CD4-positive, alpha-beta T cell treated with Interleukin-6 at 100 ng/mL for 8 hours (primary cell): ENCODE measurements around the gene KAZALD1.

Source experiments
- DNase-seq: peaks from one replicate; pipeline ENCODE4 v3.0.0-alpha.2; 2020; ENCODE audit warnings: mixed read lengths, low spot score

The KAZALD1 gene, protein sequence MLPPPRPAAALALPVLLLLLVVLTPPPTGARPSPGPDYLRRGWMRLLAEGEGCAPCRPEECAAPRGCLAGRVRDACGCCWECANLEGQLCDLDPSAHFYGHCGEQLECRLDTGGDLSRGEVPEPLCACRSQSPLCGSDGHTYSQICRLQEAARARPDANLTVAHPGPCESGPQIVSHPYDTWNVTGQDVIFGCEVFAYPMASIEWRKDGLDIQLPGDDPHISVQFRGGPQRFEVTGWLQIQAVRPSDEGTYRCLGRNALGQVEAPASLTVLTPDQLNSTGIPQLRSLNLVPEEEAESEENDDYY

DNA sequence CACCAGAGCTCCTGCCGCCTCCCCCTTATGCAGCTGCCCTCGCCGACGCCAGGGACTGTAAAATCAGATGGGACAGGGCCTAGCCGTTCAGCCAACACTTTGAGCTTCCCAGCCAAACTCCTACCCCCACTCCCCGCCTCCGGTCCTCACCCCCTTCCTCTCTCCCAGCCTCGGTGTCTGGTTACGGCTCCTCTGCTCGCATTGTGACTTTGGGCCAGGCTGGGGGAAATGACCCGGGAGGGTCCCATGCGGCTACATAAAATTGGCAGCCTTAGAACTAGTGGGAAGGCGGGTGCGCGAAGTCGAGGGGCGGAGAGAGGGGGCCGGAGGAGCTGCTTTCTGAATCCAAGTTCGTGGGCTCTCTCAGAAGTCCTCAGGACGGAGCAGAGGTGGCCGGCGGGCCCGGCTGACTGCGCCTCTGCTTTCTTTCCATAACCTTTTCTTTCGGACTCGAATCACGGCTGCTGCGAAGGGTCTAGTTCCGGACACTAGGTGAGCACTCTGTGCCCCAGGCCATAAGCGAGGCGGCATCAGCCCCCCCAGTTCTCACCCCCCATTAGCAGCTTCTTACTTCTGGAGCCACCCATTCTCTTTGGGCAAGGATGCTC is at the start of gene KAZALD1:
TSS of gene KAZALD1 (plus strand) at position 366 of the 608 bp plus-strand sequence. CDS start 604 bp downstream, outside the sequence.
- DNase-seq, result no peak

DNA sequence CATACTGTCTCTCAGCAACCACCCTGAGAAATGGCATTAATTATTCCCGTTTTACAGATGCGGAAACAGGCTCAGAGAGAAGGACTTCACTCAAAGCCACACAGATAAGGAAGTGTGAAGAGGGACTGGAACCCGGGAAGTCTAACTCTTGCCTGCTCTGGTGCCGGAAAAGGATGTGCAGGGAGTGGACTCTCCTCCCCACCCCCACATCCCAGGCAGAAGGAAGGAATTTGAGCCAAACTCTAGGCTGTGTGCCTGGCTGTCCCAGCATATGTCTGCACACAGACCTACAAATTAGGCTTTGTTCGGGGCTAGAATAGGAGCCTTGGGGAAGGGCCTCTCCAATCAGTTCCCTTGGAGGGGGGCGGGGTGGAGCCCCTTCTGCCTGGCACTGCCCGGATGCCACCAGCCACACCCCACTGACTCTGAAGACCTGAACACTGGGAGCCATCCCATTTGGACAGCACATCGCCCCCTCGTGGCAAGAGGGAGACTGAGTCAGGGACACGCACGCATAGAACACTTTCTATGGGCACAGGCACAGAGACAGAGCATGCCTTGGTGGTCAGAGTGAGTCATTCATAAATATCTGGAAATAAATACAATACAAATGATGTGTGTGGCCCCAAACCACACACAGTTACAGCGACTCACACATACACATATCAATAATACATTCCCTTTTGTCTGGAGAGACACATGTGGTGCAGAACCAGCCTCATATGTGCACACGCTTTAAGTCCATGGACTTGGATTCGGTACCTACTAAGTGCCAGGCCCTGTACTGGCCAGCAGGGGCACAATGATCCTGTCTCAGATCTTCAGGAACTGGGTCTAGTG is 49.0 kb upstream of the KAZALD1 start:
- DNase-seq, result peak; percentile 80

DNA sequence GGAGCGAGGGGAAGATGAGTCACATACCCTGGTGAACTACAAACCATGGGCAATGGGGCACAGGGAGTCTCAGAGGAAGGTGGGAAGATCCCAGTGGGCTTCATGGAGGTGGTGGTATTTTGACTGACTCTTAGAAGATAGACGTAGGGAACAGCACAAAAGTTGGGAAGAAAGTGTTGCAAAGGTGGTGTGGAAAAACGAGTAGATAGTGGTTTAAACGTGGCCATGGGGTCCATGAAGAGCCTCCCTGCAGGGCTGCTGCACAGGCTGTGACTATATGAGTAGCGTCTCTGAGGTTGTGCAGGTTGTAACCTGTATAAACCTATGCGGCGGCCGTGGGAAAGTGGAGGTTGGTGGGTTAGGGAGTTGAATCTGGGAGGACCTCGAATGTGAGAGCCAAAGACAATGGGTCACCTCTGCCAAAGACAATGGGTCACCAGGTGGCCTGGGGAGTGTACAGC is 48.4 kb upstream of the KAZALD1 start:
- no peak for DNase-seq

DNA sequence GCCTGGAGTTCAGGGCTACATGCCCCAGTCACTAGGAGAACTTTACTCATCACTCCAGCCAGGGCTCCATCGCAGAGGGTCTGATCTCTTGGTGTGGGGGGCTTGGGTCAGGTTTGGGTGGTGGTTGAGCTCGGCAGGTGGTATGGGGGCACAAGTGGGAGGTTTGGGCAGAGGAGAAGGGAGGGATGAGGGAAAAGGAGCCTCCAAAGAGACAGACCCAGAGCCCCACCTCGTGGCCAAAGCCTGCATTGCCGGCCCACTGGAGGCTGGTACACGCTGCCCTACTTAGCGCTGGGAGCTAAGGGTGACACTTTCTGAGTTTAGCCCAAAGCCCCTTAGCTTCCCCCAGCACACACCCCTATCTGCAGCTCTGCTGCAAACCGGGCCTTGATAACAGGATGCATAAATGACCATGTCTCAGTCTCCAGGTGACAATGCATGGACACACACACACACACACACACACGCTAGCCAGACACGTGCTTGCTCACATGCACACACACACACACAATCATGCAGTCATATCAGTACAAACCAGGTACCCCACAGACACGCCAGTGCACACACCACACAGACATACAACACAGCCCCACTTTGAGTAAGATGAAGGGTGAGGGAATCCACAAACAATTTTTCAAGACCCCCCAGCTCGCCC is 47.4 kb upstream of the KAZALD1 start:
- DNase-seq, result peak; percentile 66

DNA sequence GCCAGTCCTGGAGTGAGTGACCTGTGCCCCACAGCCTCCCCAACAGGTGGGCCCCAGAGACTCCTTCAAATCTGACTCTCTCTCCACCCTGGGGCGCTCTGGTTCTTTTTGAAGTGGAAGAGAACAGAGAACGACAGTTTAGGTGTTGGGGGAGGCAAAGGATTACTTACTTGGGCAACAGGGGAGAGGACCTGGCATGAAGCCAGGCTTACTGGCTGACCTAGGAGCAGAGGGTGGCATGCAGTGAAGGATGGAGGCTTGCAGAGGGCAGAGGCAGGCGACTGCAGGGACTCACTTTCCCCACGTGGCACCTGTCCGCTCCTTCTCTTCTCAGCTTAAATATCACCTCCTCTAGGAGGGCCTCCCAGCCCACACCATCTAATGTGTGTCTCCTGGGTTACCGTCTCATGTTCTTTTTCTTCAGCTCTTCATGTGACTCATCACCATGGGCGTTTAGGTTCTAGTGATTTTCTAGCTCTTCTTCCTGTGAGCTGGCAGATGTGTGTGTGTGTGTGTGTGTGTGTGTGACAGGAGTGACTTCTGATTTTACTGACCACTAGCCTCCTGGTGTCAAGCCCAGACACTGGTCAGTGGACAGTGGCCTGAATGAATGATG is 46.7 kb upstream of the KAZALD1 start:
- DNase-seq, result no peak

DNA sequence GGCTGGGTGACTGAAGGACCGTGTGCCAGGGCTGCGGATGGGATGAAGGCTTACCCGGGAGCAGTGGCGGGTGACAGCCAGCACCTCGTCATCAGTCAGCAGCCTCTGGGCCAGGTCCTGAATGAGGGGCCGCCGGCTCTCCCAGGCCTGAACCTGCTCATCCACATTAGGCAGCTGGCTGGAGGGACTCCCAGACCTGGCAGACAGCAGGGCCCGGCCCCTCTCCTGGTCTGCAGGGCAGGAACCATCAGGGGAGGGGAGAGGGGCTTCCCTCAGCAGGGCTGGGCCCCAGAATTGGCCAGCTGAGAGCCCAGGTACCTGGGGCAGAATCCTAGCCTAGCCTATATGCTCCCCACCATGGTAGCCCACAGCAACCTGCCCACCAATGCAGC is 46.2 kb upstream of the KAZALD1 start:
- DNase-seq, result no peak

DNA sequence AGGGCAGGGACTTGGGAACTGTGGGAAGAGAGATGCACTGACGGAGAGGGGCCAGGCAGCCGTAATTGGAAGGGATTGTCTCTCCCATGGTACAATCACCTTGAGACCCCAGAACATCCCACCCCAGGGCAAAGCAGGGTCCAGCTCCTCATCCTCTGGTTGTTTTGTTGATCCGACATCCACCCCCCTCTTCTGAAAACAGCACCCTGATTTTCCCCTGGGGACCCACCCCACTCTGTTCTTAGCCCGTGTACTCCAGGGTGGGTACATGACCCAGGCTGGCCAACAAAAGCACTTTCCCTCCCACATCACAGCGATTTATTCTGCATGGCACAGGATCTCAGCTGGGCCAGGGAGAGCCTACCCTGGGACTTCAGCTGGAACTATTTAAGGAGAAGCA is 45.0 kb upstream of the KAZALD1 start:
- no peak for DNase-seq

DNA sequence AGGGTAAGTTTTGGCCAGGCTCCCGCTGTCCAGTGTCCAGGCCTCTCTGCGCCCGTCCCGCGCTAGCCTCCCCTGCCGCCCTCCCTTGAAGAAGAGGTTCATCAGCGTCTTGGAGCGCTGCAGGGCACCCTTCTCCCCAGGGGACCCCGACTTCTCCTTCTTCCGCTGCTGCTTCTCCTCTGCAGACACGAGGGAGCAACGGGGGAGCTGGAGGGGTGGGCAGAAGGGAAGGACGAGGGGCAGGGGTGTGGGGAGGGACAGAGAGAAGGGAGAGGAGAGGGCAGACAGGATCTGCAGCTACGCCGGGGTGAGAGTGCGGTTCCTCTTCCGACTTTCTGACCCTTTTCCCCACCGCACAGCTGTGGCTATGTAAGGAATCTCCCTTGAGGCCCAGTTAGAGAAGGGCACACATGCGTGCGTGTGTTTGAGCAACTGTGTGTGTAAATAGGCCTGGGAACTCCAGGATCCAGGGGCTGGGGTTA is 43.6 kb upstream of the KAZALD1 start:
- DNase-seq, result no peak

DNA sequence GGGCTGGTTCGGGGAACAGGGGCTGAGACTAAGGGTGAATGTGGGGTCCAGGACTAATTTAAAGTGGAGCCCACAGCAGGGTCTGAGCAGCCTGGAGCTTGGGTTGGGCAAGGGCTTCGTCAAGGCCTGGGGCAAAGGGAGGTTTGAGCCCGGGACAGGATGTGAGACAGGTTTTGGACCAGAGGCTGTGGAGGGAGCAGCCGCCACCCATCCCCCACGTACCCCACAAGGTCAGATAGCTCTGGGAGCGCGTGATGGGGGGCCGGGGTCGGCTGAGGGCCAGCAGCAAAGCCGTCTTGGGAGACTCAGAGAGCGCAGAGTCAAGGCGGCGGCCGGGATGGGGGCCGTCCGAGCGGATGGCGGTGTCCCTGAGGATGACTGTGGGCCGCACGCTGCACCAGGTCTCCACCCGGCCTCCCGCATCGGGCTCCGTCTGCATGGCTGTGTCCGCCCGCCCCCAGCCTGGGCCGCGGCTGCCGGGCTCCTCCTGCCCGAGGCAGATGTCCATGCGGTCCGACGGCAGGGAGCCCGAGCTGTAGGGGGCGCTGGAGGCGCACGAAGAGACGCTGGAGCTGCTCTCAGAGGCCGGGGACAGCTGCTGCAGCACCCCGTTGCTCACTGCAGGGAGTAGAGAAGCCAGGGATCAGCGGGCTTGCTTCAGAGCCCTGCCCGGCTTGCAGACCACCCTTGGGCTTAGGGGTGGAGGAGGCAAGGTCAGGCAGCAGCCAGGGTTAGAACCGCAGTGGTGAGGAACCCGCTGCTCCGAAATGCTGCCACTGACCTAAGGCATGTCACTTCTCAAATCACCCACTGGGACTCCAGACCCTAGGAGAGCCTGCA is 43.0 kb upstream of the KAZALD1 start:
- DNase-seq, result peak; percentile 59

DNA sequence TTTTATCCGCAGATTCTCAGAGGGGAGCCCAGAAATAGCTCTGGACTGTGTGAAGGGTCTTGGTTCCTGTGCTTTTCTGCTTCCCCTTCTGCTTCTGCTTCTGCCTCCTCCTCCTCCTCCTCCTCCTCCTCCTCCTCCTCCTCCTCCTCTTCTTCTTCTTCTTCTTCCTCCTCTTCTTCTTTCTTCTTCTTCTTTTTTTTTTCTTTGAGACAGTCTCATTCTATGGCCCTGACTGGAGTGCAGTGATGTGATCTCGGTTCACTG is 42.4 kb upstream of the KAZALD1 start:
- no peak for DNase-seq

DNA sequence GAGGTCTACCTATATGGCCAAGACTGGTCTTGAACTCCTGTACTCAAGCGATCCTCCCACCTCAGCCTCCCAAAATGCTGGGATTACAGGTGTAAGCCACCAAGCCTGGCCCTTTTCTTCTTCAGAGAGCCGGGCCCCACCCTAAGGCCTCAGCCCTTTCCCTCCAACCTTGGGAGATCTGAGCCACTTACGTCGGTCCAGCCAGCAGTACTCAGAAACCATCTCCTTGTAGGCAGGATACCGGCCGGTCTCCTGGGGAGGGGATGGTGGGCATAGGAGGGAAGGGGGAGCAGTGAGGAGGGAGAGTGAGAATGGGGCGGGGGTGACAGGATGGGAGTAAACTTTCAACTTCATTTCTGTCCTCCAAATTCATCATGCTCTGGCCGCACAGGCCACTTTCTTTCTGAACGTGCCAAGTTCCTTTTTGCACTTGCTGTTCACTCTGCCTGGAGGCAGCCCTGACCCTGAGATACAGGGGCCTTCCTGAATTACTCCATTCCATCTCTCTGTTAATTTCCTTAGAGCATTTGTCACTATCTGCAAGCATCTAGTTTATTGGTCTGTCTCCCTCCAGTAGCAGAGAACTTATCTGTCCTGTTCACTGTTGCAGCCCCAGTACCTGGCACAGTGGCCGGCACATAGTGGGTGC is 41.2 kb upstream of the KAZALD1 start:
- no peak for DNase-seq

DNA sequence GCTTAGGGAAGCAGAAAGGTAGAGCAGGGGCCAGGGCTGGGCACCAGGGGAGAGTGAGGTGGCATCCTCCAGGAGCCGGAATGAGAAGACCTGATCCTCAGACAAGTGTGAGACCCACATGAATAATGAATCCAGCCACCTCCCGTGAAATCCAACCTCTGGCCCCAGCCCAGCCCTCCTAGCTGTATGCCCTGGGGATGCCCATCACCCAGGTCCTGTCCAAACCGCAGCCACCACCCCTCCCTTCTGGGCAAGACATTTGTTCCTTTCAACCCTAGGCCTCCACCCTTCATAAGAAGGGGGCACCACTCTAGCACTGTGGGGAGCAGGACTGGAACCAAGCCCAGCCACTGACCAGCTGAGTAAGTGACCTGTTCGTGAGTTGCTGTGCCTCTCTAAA is 40.5 kb upstream of the KAZALD1 start:
- no peak for DNase-seq

DNA sequence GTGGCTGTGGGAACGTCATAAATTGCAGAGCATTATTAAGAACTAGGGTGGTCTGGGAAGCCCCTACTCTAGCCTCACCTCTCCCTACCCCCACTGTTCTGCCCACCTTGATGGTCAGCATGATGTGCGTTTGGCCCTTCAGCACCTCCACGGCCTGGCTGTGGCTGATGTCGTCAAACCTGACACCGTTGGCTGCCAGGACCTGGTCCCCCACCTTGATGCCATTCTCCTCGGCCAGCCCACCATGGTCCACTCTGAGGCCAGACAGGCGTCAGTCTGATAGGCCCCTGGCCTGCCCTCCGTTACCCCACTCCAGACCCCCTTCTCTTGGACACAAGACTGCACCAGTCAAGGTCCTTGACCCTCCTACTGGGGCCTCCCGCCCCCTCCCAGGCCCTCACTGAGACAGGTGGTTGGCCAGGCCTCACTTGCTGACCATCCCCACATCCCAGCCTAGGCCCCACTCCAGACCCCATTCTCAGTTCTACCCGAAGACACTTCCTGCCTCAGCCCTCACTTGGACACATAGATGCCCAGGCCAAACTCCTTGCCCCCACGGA is 40.0 kb upstream of the KAZALD1 start:
- DNase-seq, result no peak

DNA sequence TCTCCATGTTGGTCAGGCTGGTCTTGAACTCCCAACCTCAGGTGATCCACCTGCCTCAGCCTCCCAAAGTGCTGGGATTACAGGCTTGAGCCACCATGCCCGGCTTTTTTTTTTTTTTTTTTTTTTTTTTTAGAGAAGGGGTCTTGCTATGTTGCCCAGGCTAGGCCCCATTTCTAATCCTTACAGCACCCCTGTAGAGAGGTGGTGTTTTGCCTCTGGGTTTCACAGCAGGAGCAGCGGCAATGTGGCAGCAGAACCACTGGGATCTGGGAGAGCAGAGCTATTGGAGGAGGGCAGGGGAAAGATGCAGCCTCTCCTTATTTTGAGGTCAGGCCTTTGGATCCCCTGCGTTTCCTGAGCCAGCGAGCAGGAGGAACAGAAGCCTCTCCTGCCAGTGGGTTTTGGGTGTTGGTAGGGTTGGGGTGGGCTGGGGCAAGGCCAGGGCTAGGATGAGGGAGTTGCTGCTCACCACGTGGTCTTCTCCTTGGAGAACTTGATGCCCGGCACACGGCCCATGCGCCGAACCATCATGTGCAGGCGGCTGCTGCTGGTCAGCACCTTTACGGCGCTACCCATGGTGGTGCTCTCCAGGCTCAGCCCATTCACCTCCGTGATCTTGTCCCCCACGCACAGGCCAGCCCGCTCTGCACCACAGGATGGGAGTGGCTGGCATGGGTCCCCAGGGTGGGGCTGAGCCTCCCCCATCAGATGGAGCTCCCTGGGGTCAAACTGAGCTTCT is 38.7 kb upstream of the KAZALD1 start:
- no peak for DNase-seq

DNA sequence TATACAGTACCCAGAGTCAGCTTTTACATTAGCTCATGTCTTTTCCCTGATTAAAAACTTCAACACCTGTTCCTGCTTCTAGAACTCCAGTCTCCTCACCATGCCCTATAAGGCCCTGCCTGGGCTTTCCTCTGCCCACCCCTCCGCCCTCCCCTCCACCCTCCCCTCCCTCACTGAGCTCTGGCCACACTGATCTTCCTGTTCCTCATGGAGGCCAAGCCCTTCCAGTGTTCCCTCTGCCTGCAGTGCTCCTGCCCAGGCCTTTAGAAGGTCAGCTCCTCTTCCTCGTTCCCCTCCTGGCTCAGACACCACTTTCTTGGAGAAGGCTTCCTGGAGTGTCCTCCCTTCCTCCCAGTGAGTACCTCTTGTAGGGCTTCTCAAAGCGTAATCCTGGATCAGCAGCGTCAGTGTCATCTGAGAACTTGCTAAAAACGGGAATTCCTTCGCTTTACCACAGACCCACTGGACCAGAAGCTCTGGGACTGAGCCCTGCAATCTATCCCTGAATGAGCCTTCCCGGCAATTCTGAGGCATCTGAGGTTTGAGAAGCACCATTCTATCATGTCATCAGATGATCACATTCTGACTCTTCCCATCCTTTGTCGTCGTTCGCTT is 34.6 kb upstream of the KAZALD1 start:
- DNase-seq, result no peak

DNA sequence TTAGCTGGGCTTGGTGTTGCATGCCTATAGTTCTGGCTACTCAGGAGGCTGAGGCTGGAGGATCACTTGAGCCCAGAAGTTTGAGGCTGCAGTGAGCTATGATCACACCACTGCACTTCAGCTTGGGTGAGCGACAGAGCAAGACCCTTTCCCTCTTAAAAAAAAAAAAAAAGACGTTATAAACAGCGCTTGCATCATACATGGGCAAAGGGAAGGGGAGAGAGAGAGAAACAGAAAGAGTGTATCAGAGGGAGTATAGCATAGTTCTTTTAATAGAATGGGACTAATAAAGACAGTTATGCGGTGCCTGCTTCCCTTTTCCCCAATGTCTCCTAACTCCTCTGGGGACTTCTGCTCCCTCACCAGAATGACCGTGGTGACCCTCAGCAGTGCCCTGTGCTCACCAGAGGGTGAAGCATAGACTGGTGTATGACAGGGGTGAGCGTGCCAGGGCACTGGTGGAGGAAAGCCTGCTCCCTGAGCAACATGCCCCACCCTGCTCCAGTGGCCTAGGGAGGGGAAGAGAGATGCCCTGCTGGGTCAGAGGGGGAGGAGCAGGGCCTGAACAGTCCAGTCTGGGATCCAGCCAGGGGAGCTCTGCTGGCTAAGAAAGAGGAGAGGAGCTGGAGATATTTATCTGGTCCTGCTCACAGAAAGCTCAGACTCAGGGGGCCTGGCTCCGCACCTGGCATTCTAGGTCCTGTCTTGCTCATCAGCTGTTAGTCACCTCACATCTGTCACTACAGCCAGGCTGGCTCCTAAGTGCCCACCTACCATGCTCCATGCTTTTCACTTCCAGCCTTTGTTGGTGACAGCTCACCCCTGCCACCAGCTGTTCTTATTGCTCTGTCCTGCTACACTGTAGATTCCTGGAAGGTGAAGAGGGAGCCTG is 33.1 kb upstream of the KAZALD1 start:
- DNase-seq, result no peak

DNA sequence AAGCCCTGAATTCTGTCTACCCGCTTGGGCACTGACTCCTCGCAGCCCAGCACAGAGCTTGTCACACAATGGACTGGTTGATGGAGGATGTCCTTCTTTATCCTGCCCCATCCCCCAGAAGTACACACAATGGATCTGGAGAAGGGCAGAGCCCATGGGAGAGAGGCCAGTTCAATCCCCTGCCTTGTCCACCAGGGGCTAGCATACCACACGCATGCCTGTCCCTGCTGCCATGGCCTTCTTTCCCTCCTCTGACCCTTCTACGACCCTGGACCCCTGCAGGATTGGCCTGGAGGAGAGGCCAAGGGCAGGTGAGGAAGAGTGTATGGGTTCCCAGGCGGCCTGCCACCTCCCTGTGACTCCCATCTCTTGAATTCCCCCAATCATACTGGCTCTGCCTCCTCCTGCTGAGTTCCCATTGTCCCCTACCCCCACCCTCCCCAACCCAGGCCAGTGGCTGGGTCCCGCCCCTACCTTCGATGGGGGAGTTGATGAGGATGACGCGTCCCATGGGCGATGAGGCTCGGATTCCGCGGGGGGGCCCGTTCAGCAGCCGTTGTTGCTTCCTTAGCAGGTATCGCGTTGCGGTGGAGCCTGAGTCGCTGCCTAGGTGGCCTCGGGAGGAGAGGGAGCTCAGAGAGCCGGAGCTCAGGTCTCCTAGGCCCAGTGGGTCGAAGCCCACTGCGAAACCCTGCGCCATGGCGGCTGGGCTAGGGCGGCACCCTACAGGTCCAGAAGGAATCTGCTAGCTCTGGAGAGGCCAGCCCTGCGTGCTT is 32.1 kb upstream of the KAZALD1 start:
- no peak for DNase-seq
